ENCODE data around the gene DIP2C. TPM values are rescaled to one million over a fixed set of nuclear protein-coding genes. Genes with fewer than 3 reads are reported as not detected.

DIP2C gene
- total and polyA plus RNA-seq, 3 donors from 2014 or later: 14.9 to 43.4 (median 30.1) TPM

DNA sequence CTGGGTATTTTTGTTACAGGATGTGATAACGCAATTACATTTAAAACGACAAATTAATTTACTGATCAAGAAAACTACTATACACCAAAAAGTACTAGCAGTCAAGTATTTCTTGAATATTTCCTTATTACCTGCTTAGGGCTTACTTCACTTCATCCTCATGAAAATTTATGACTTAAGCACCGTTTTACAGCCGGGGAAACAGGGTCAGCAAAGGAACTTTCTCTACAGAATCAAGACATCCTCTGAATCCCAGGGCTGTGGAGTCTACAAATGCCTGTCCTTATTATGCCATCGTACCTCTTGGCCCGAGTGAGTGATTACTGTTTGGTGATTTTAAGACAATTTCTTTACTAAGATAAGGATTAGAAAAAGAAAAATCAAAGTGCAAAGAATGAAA lies 305.9 kb downstream of the DIP2C start:
- Histone ChIP-seq H3K27ac (no peak overlapping the region), H3K27me3 (no peaks in the 10 kb centered on the region), H3K4me3 (no peak overlapping the region), H3K4me1 (no peaks in the 10 kb centered on the region), H3K9me3 (no peaks in the 10 kb centered on the region), H3K36me3 (ENCODE audit: low read depth, missing control alignments) (no peaks in the 10 kb centered on the region)
- TF ChIP-seq, protein P1, sequence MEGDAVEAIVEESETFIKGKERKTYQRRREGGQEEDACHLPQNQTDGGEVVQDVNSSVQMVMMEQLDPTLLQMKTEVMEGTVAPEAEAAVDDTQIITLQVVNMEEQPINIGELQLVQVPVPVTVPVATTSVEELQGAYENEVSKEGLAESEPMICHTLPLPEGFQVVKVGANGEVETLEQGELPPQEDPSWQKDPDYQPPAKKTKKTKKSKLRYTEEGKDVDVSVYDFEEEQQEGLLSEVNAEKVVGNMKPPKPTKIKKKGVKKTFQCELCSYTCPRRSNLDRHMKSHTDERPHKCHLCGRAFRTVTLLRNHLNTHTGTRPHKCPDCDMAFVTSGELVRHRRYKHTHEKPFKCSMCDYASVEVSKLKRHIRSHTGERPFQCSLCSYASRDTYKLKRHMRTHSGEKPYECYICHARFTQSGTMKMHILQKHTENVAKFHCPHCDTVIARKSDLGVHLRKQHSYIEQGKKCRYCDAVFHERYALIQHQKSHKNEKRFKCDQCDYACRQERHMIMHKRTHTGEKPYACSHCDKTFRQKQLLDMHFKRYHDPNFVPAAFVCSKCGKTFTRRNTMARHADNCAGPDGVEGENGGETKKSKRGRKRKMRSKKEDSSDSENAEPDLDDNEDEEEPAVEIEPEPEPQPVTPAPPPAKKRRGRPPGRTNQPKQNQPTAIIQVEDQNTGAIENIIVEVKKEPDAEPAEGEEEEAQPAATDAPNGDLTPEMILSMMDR (IDR thresholded peaks at IDR 0.05): no peak
- TF ChIP-seq POLR2A (IDR thresholded peaks at IDR 0.05): no peak
- DNase-seq: no peak
- WGBS, 2 donors: 86 to 93% methylated on average over 6 of the region's 6 CpGs
- intact Hi-C loops (cut with DNase I; ENCODE audit: low total_unique reads): no loop called here

DNA sequence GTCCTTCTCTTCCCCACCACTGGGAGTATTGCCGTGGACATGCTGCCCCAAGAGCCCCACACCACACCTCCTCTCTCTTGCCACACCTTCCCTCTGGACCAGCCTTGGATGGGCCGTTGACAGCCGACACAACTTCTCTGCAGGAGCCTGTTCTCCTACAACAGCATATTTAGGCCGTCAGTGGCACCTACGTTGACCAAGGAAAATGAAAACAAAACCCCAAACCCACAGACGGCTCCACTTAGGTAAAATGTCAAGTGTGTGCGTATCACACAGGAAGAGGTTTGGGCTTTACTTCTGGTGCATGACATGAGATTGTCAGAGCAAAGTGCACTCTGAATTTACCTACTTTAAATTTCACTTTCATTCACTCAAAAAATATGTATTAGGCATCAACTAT lies 307.7 kb downstream of the DIP2C start:
- Histone ChIP-seq H3K4me1 (no peaks in the 10 kb centered on the region), H3K9me3 (no peaks in the 10 kb centered on the region), H3K27ac (no peak overlapping the region), H3K4me3 (no peak overlapping the region), H3K36me3 (ENCODE audit: low read depth, missing control alignments) (no peaks in the 10 kb centered on the region), H3K27me3 (no peaks in the 10 kb centered on the region)
- WGBS, 2 donors: 83 to 94% methylated on average over 7 of the region's 7 CpGs
- TF ChIP-seq POLR2A (IDR thresholded peaks at IDR 0.05): no peak
- TF ChIP-seq, protein P1 (IDR thresholded peaks at IDR 0.05): no peak
- peak; percentile 4 for DNase-seq
- intact Hi-C loops (cut with DNase I; ENCODE audit: low total_unique reads): no loop called here

DNA sequence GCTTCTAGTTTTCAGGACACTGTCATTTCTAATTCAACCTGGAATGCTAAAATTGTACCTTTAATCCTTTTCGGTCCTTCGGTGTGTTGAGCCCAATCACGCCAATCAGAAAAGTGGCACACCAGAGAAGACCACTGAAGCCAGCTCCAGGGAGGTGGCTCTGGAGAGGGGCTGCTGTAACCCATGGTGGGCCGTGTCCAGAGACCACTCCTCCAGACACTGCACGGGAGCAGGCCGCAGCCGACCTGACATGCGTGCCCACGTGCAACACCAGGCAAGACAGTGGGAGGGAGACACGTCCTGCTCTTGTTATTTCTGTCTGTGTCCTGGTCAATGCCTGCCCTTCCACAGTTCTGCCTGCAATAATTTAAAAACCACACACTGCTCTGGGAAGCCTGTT lies 308.1 kb downstream of the DIP2C start:
- no peaks in the 10 kb centered on the region for H3K36me3 ChIP-seq (ENCODE audit: low read depth, missing control alignments)

DNA sequence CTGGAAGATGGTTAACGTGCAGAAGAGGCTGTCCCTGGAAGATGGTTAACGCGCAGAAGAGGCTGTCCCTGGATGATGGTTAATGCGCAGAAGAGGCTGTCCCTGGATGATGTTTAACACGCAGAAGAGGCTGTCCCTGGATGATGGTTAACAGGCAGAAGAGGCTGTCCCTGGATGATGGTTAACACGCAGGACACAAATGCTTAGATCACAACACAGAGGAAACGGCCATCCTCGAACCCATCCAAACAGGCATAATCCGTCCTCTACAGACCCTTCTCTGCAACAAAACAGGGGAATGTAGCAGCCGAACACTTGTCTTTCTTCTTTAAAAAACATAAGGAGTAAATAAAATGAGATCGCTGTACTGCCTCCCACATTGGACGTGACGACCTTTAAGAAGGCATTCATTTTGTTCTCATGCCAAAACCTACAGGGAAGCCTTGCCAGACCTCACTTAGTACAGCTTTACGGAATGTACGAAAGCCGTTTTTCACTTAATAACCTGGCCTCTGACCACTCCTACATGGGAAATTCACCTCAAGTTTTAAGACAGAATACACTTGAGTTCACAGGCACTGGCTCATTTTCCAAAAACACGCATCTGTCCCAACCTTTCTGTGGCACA lies 309.0 kb downstream of the DIP2C start:
- TF ChIP-seq POLR2A (IDR thresholded peaks at IDR 0.05): no peak
- TF ChIP-seq, protein P1 (IDR thresholded peaks at IDR 0.05): no peak
- Histone ChIP-seq H3K9me3 (no peaks in the 10 kb centered on the region), H3K4me1 (no peaks in the 10 kb centered on the region), H3K4me3 (no peak overlapping the region), H3K27me3 (no peaks in the 10 kb centered on the region), H3K27ac (no peak overlapping the region), H3K36me3 (ENCODE audit: low read depth, missing control alignments) (no peaks in the 10 kb centered on the region)
- intact Hi-C loops (cut with DNase I; ENCODE audit: low total_unique reads): no loop called here
- peak; percentile 10 for DNase-seq
- 73 to 78% methylated on average over 17 of the region's 17 CpGs for WGBS, 2 donors

More for the DNA sequence above, 308.1 kb downstream of the DIP2C start:
- Histone ChIP-seq H3K27me3 (no peaks in the 10 kb centered on the region), H3K9me3 (no peaks in the 10 kb centered on the region), H3K4me1 (no peaks in the 10 kb centered on the region), H3K4me3 (no peak overlapping the region), H3K27ac (no peak overlapping the region)
- TF ChIP-seq, protein P1 (IDR thresholded peaks at IDR 0.05): no peak
- no peak for TF ChIP-seq POLR2A (IDR thresholded peaks at IDR 0.05)
- 93 to 95% methylated on average over 10 of the region's 10 CpGs for WGBS, 2 donors
- DNase-seq: peak; percentile 4
- intact Hi-C loops (cut with DNase I; ENCODE audit: low total_unique reads): no loop called here

Data from testis (tissue), 3 donors.